HCT116 (cell line): ENCODE results near the gene ICAM2. TPM values are rescaled to one million over a fixed set of nuclear protein-coding genes. Genes with fewer than 3 reads are reported as not detected.
A peak's percentile ranks its signal among the peaks of the same experiment; 100 is the strongest.

Experiments
- ATAC-seq: fragments of 200-7000 bp; cut with Tn5 transposase; 2 replicates; pipeline ENCODE4 v1.9.1; 2020; ENCODE audit warnings: mild to moderate bottlenecking, moderate library complexity
- BruUV-seq: library from RNA; stranded (reverse); fragments of 400-500 nt; replicated peaks from 2 replicates; lab custom pipeline; 2021; lab: Mats Ljungman, UMichigan
- CTCF ChIA-PET: fragments of 300-600 bp; sonication (Branson Sonifier 250); formaldehyde crosslinking; loops from one replicate; lab custom pipeline; 2021; ENCODE audit warnings: antibody characterized with exemption; lab: Charles Lee
- POLR2A ChIA-PET: fragments of 300-600, 350-600 bp; sonication (Branson Sonifier 250); formaldehyde crosslinking; loops from one replicate; lab custom pipeline; 2021; ENCODE audit warnings: antibody characterized with exemption; lab: Charles Lee
- RAD21 ChIA-PET, 2 experiments: fragments of 300-600 bp; sonication (Branson Sonifier 250); formaldehyde crosslinking; loops; one replicate each; lab custom pipeline; 2023; ENCODE audit warnings: low total read pairs in 2 of 2; ENCODE audit not compliant: uncharacterized antibody in 2 of 2, unreplicated experiment in 2 of 2, low non-redundant PET in 1 of 2; lab: Charles Lee
- DNase-seq: peaks from one replicate; pipeline ENCODE4 v3.0.0-alpha.2; 2010; ENCODE audit warnings: low read depth, low spot score
- H2AFZ ChIP-seq: fragments of 200-600 bp; shearing (Covaris generic), sonication (generic); 2 replicates; pipeline ENCODE4 v1.6.1; 2017; ENCODE audit warnings: low read depth, mixed run types, mixed read lengths, antibody characterized with exemption, low read length; ENCODE audit not compliant: poor library complexity, severe bottlenecking
- H3K27ac ChIP-seq: 2 replicates; pipeline ENCODE4 v1.5.1; 2012; ENCODE audit warnings: low read depth, low read length
- H3K27me3 ChIP-seq: fragments of 200-600 bp; sonication (generic); 2 replicates; pipeline ENCODE4 v1.6.1; 2016; ENCODE audit warnings: mixed run types, low read length, mixed read lengths; ENCODE audit not compliant: insufficient read depth
- H3K36me3 ChIP-seq, 2 experiments: fragments of 200-500 bp in 1 of 2; fragments of 200-600 bp in 1 of 2; sonication (Bioruptor generic) in 1 of 2; sonication (generic) in 1 of 2; 2 replicates each; pipeline versions ENCODE4 v1.5.1 to v1.6.1; 2014 to 2016; ENCODE audit warnings: low read length in 2 of 2, inconsistent platforms in 1 of 2, mixed read lengths in 1 of 2, mixed run types in 1 of 2; ENCODE audit not compliant: insufficient read depth in 2 of 2, control insufficient read depth in 1 of 2
- H3K4me1 ChIP-seq, 2 experiments: fragments of 200-600 bp in 1 of 2; sonication (generic) in 1 of 2; 2 replicates each; pipeline versions ENCODE4 v1.5.1 to v1.6.1; 2012 to 2017; ENCODE audit warnings: low read length in 2 of 2, inconsistent platforms in 1 of 2, mild to moderate bottlenecking in 1 of 2, mixed read lengths in 1 of 2, mixed run types in 1 of 2, moderate library complexity in 1 of 2; ENCODE audit not compliant: insufficient read depth in 2 of 2, control insufficient read depth in 1 of 2
- H3K4me2 ChIP-seq: fragments of 200-600 bp; sonication (generic); 2 replicates; pipeline ENCODE4 v1.6.1; 2017; ENCODE audit warnings: mixed run types, low read length, mixed read lengths
- H3K4me3 ChIP-seq, 2 experiments: fragments of 200-600 bp in 1 of 2; sonication (generic) in 1 of 2; replicated peaks in 1 of 2; 2 replicates each; pipeline ENCODE4 v1.5.1; 2011 to 2016; ENCODE audit warnings: low read length in 2 of 2, control low read depth in 1 of 2, low read depth in 1 of 2, mild to moderate bottlenecking in 1 of 2, mixed read lengths in 1 of 2, mixed run types in 1 of 2
- H3K79me2 ChIP-seq: fragments of 200-600 bp; sonication (generic); 2 replicates; pipeline ENCODE4 v1.6.1; 2017; ENCODE audit warnings: mild to moderate bottlenecking, mixed run types, low read length, moderate library complexity, mixed read lengths; ENCODE audit not compliant: insufficient read depth
- H3K9ac ChIP-seq: fragments of 200-600 bp; sonication (generic); 2 replicates; pipeline ENCODE4 v1.6.1; 2016; ENCODE audit warnings: low read length, mixed read lengths
- H3K9me2 ChIP-seq: fragments of 200-600 bp; sonication (generic), shearing (Covaris generic); 2 replicates; pipeline ENCODE4 v1.6.1; 2017; ENCODE audit warnings: mixed run types, mild to moderate bottlenecking, moderate library complexity; ENCODE audit not compliant: insufficient read depth
- H3K9me3 ChIP-seq, 2 experiments: fragments of 200-500 bp in 1 of 2; fragments of 200-600 bp in 1 of 2; sonication (Bioruptor generic) in 1 of 2; sonication (generic) in 1 of 2; 2 replicates each; pipeline ENCODE4 v1.6.1; 2014 to 2017; ENCODE audit warnings: low read length in 2 of 2, mixed read lengths in 2 of 2, inconsistent platforms in 1 of 2, low read depth in 1 of 2, mild to moderate bottlenecking in 1 of 2, mixed run types in 1 of 2, moderate library complexity in 1 of 2; ENCODE audit not compliant: control insufficient read depth in 1 of 2, insufficient read depth in 1 of 2
- H4K20me1 ChIP-seq: fragments of 200-600 bp; sonication (generic), shearing (Covaris generic); 2 replicates; pipeline ENCODE4 v1.6.1; 2017; ENCODE audit warnings: mixed run types, mild to moderate bottlenecking, moderate library complexity; ENCODE audit not compliant: insufficient read depth
- CBX3 ChIP-seq: IDR thresholded peaks from 2 replicates; pipeline ENCODE4 v1.6.1; 2012; ENCODE audit warnings: low read depth
- CEBPB ChIP-seq: IDR thresholded peaks from 2 replicates; pipeline ENCODE4 v1.6.1; 2012; ENCODE audit warnings: low read depth
- ELF1 ChIP-seq: IDR thresholded peaks from 2 replicates; pipeline ENCODE4 v1.6.1; 2012; ENCODE audit warnings: low read depth, borderline replicate concordance
- JUND ChIP-seq: IDR thresholded peaks from 2 replicates; pipeline ENCODE4 v1.6.1; 2012
- MAX ChIP-seq: IDR thresholded peaks from 2 replicates; pipeline ENCODE4 v1.6.1; 2012
- POLR2A ChIP-seq: IDR thresholded peaks from 2 replicates; pipeline ENCODE4 v1.7.0; 2011; ENCODE audit warnings: borderline replicate concordance; ENCODE audit not compliant: insufficient read depth, insufficient read length; ENCODE audit errors: extremely low read depth
- SIN3A ChIP-seq: IDR thresholded peaks from 2 replicates; pipeline ENCODE4 v1.6.1; 2012; ENCODE audit warnings: low read depth
- SRF ChIP-seq: IDR thresholded peaks from 2 replicates; pipeline ENCODE4 v1.6.1; 2012; ENCODE audit warnings: low read depth
- TCF7L2 ChIP-seq: IDR thresholded peaks from 2 replicates; pipeline ENCODE4 v1.7.0; 2011; ENCODE audit warnings: borderline replicate concordance, inconsistent platforms; ENCODE audit not compliant: insufficient read depth, insufficient read length; ENCODE audit errors: extremely low read depth
- YY1 ChIP-seq: IDR thresholded peaks from 2 replicates; pipeline ENCODE4 v1.6.1; 2011; ENCODE audit warnings: low read length, low read depth, moderate library complexity, mild to moderate bottlenecking; ENCODE audit not compliant: insufficient replicate concordance; ENCODE audit errors: extremely low read depth
- ZFX ChIP-seq: fragments of 450-650 bp; IDR thresholded peaks from 2 replicates; pipeline ENCODE4 v1.6.1; 2017
- ZNF274 ChIP-seq: fragments of 200-500 bp; sonication (Bioruptor generic); IDR thresholded peaks from 2 replicates; pipeline ENCODE4 v1.6.1; 2014; ENCODE audit warnings: mild to moderate bottlenecking, low read depth, low read length, inconsistent platforms
- intact Hi-C: fragments of 100-400 bp; cut with micrococcal nuclease; formaldehyde crosslinking; loops from 2 replicates; pipeline ENCODE4 v1.10.0; 2022
- total RNA-seq: library from RNA; stranded (reverse); gene quantifications from one replicate; pipeline ENCODE4 v1.2.1, GENCODE V29; 2021; ENCODE audit not compliant: unreplicated experiment
- TF ChIP-seq, protein P1 (sequence below): IDR thresholded peaks from 2 replicates; pipeline ENCODE4 v1.6.1; 2012

The ICAM2 gene
- total RNA-seq, 1 experiment from 2014 or later: 0.61 TPM

GRCh38 chr17:64051153-64051552, 30.7 kb upstream of the ICAM2 start:
- Histone ChIP-seq H4K20me1 (no peaks in the 10 kb centered on the region), H3K4me3 (no peak overlapping the region), H3K4me2 (no peak overlapping the region), H3K9me2 (no peaks in the 10 kb centered on the region), H3K27ac (no peak overlapping the region), H3K27me3 (no peaks in the 10 kb centered on the region), H3K79me2 (no peaks in the 10 kb centered on the region), H2AFZ (no peak overlapping the region), H3K9me3 (no peaks in the 10 kb centered on the region), H3K36me3 (peaks cover 0 to 5% of the 10 kb centered on the region in 2 experiments; a peak in 2 of 4 replicates), H3K9ac (no peak overlapping the region), H3K4me1 (no peaks in the 10 kb centered on the region; a peak in 1 of 4 replicates)
- POLR2A ChIA-PET: no interaction called here
- intact Hi-C loops: no loop called here
- RAD21 ChIA-PET: no interaction called here
- no peak for ATAC-seq
- TF ChIP-seq YY1 (no peak), TCF7L2 (no peak), ZNF274 (no peak), SIN3A (no peak), JUND (no peak), ZFX (no peak), ELF1 (no peak), POLR2A (no peak), CEBPB (no peak), CBX3 (no peak), MAX (no peak), SRF (no peak)
- TF ChIP-seq, protein P1, sequence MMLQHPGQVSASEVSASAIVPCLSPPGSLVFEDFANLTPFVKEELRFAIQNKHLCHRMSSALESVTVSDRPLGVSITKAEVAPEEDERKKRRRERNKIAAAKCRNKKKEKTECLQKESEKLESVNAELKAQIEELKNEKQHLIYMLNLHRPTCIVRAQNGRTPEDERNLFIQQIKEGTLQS: no peak
- BruUV-seq: TSS peak; percentile 28
- CTCF ChIA-PET: interaction anchor here (1.4 kb wide), 1 partner anchor 82 kb away, joined by 4 read pairs; no protein-coding TSS in a partner anchor
- no peak for DNase-seq
